ENCODE data around the gene HLA-E.

Gene HLA-E

GRCh38 chr6:30462482-30462881 lies 26.8 kb upstream of the HLA-E start:
- Histone ChIP-seq H3K36me3 (ENCODE audit: insufficient read depth, low read length) (no peaks in the 10 kb centered on the region), H3K4me3 (ENCODE audit: low read length, poor library complexity, severe bottlenecking) (no peak overlapping the region), H3K27me3 (ENCODE audit: insufficient read depth, low read length, poor library complexity, severe bottlenecking) (peaks cover 94% of the 10 kb centered on the region), H2AFZ (ENCODE audit: low read length) (no peak overlapping the region), H3K79me2 (ENCODE audit: insufficient read depth, low read length) (no peaks in the 10 kb centered on the region), H4K20me1 (ENCODE audit: insufficient read depth, low read length, poor library complexity, severe bottlenecking) (peaks cover 9% of the 10 kb centered on the region), H3F3A (ENCODE audit: low read depth) (no peaks in the 10 kb centered on the region), H3K9me3 (ENCODE audit: insufficient read depth, low read depth, low read length) (no peaks in the 10 kb centered on the region), H3K4me2 (ENCODE audit: low read depth, low read length, poor library complexity, severe bottlenecking) (no peak overlapping the region), H3K9ac (ENCODE audit: low read depth, low read length, poor library complexity, severe bottlenecking) (no peak overlapping the region), H3K4me1 (ENCODE audit: insufficient read depth, low read length, poor library complexity, severe bottlenecking) (peaks cover 14% of the 10 kb centered on the region), H3K9me2 (replicated peaks; ENCODE audit: low read depth, low read length) (no peaks in the 10 kb centered on the region)
- TF ChIP-seq EZH2phosphoT487 (IDR thresholded peaks at IDR 0.05; ENCODE audit: borderline replicate concordance) (no peak), CTCF (conservative IDR thresholded peaks at IDR 0.05; ENCODE audit: low read length) (no peak)

GRCh38 chr6:30463242-30463641 lies 26.1 kb upstream of the HLA-E start:
- Histone ChIP-seq H3K4me2 (ENCODE audit: low read depth, low read length, poor library complexity, severe bottlenecking) (peak overlapping the region; percentile 52), H3K27me3 (ENCODE audit: insufficient read depth, low read length, poor library complexity, severe bottlenecking) (peaks cover 93% of the 10 kb centered on the region), H3K9me3 (ENCODE audit: insufficient read depth, low read depth, low read length) (no peaks in the 10 kb centered on the region), H3F3A (ENCODE audit: low read depth) (no peaks in the 10 kb centered on the region), H3K9ac (ENCODE audit: low read depth, low read length, poor library complexity, severe bottlenecking) (no peak overlapping the region), H2AFZ (ENCODE audit: low read length) (no peak overlapping the region), H3K79me2 (ENCODE audit: insufficient read depth, low read length) (no peaks in the 10 kb centered on the region), H3K4me3 (ENCODE audit: low read length, poor library complexity, severe bottlenecking) (peak overlapping the region; percentile 30), H3K36me3 (ENCODE audit: insufficient read depth, low read length) (no peaks in the 10 kb centered on the region), H3K9me2 (replicated peaks; ENCODE audit: low read depth, low read length) (no peaks in the 10 kb centered on the region), H3K4me1 (ENCODE audit: insufficient read depth, low read length, poor library complexity, severe bottlenecking) (peaks cover 14% of the 10 kb centered on the region), H4K20me1 (ENCODE audit: insufficient read depth, low read length, poor library complexity, severe bottlenecking) (peaks cover 9% of the 10 kb centered on the region)
- no peak for TF ChIP-seq CTCF (conservative IDR thresholded peaks at IDR 0.05; ENCODE audit: low read length)
- no peak for TF ChIP-seq EZH2phosphoT487 (IDR thresholded peaks at IDR 0.05; ENCODE audit: borderline replicate concordance)

- H3K4me2 ChIP-seq (ENCODE audit: low read depth, low read length, poor library complexity, severe bottlenecking): peak overlapping the region; percentile 52
- H3K36me3 ChIP-seq (ENCODE audit: insufficient read depth, low read length): no peaks in the 10 kb centered on the region
- H3K79me2 ChIP-seq (ENCODE audit: insufficient read depth, low read length): no peaks in the 10 kb centered on the region
- no peaks in the 10 kb centered on the region for H3K9me2 ChIP-seq (replicated peaks; ENCODE audit: low read depth, low read length)
- H3K4me3 ChIP-seq (ENCODE audit: low read length, poor library complexity, severe bottlenecking): peak overlapping the region; percentile 30
- TF ChIP-seq EZH2phosphoT487 (IDR thresholded peaks at IDR 0.05; ENCODE audit: borderline replicate concordance): peak; percentile 87
- TF ChIP-seq CTCF (conservative IDR thresholded peaks at IDR 0.05; ENCODE audit: low read length): no peak
- no peak overlapping the region for H2AFZ ChIP-seq (ENCODE audit: low read length)
- H3F3A ChIP-seq (ENCODE audit: low read depth): no peaks in the 10 kb centered on the region
- H3K9ac ChIP-seq (ENCODE audit: low read depth, low read length, poor library complexity, severe bottlenecking): no peak overlapping the region
- no peaks in the 10 kb centered on the region for H3K9me3 ChIP-seq (ENCODE audit: insufficient read depth, low read depth, low read length)
- peaks cover 9% of the 10 kb centered on the region for H4K20me1 ChIP-seq (ENCODE audit: insufficient read depth, low read length, poor library complexity, severe bottlenecking)
- H3K27me3 ChIP-seq (ENCODE audit: insufficient read depth, low read length, poor library complexity, severe bottlenecking): peaks cover 91% of the 10 kb centered on the region
- H3K4me1 ChIP-seq (ENCODE audit: insufficient read depth, low read length, poor library complexity, severe bottlenecking): peaks cover 14% of the 10 kb centered on the region
Observed at GRCh38 chr6:30463651-30464618, 25.4 kb upstream of the HLA-E start.

Measured in Loucy (cell line).